H54 (cell line): ENCODE data around the gene GPC5.
A peak's percentile ranks its signal among the peaks of the same experiment; 100 is the strongest.

Source experiments
- DNase-seq: peaks from one replicate; pipeline ENCODE4 v3.0.0; 2011; ENCODE audit warnings: low spot score, mixed read lengths; ENCODE audit not compliant: insufficient read length
- FAIRE-seq: peaks from 3 replicates; lab custom pipeline; 2011; peaks lifted over from hg19 to GRCh38; lab: Jason Lieb, UNC
- POLR2A ChIP-seq: IDR thresholded peaks from 2 replicates; pipeline ENCODE4 v1.6.1; 2011; ENCODE audit warnings: low read depth, mild to moderate bottlenecking, low read length

Gene GPC5

DNA sequence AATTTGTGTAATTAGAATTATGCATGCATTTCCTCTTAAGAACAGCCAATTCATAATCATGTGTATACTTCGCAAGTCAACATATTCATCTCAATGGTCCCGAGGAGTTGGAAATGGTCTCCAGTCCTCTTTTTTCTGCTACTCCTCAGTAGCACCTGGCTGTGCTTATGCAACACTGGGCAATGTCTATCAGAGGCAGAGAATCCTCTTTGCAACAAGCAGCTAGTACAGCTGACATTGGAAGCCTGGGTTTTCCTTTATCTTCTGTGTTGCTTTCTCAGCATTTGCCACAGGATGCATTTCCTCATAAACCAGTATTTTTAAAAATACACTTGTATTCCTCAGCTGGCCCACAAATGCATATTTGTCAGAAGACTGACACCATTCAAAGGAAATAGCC lies 1422.9 kb downstream of the GPC5 start:
- peak; percentile 66 for FAIRE-seq
- no peak for TF ChIP-seq POLR2A
- DNase-seq = no peak

DNA sequence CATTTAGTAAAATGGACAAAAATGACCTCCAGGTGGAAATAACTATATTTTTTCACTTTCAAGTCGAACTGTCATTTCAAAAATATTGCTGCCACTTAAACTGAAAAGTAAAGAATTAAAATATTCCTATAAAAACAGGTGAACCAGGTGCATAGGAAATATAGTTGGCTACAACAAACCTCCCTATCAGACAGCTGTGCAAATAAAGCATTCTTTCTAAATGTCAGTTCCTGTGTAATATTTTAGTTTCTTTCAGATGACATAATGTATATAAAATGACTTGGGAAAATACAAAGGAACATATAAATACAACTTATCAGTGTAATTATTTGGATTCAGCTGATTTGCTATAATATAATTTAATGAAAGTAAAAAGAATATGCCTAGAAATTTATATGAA lies 1424.6 kb downstream of the GPC5 start:
- no peak for TF ChIP-seq POLR2A
- no peak for DNase-seq
- FAIRE-seq = no peak

DNA sequence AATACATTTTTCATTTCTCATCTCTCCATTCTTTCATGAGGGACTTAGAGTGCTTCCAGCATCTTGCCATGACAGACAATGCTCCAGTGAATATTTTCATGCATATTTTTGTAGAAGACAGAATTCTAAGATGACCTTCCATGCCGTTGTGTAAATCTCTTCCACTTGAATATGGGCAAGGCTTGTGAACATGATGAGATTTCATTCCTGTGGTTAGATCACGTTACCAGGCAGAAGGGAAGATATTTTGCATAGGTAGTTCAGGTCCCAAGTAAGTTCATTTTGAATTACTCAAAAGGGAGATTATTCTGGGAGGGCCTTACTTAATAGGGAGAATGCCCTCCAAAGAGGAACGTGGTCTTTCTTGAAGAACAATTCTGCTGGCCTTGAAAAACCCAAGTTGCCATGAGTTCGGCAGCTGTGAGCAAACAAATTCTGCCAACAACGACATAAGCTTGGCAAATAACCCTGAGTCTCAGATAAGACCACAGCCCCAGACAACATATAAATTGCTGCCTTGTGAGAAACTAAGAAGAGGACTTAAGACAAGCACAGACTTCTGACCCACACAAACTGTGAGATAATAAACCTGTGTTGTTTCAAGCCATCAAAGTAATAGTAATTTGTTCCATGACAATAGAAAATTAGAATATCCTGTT lies 1427.6 kb downstream of the GPC5 start:
- FAIRE-seq (peak; percentile 74), DNase-seq (no peak)
- no peak for TF ChIP-seq POLR2A

DNA sequence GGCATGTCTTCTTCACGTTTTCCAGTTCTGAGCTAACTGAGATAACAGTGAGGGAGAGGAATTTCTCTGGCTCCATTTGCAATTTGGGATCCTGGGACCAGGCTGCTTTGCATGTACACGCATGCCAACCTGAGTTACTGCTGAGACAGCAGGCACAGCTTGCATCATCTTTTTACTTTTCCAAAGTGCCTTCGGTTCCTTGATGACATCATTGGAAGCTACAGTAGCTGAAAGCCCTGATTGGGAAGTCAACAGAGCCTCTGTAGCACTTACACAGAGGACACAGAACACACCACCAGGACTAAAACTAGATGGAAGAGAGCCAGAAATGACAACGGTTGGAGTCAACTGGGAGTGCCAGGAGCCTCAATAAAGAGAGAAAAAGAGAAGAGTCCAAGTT lies 1429.1 kb downstream of the GPC5 start:
- TF ChIP-seq POLR2A = no peak

DNA sequence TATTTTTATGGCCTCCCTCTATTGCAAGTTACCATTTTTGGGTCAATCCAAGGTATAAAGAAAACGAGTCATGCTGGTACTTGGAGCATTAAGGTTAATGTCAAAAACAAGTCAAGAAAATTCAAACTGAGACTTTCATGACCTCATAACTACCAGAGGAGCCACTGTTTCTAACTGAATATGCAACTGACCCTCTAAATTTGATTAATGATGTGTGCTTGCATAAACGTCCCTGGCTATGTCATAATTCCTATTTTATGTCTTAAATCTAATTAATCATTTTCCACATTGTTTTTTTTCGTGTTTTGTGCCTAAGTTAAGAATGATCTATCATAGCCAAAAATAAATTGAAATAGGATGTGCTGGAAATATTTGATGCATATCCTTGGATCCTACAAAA lies 1431.5 kb downstream of the GPC5 start:
- no peak for FAIRE-seq
- TF ChIP-seq POLR2A = no peak
- no peak for DNase-seq

More for the DNA sequence above, 1429.1 kb downstream of the GPC5 start:
- no peak for FAIRE-seq
- no peak for DNase-seq

DNA sequence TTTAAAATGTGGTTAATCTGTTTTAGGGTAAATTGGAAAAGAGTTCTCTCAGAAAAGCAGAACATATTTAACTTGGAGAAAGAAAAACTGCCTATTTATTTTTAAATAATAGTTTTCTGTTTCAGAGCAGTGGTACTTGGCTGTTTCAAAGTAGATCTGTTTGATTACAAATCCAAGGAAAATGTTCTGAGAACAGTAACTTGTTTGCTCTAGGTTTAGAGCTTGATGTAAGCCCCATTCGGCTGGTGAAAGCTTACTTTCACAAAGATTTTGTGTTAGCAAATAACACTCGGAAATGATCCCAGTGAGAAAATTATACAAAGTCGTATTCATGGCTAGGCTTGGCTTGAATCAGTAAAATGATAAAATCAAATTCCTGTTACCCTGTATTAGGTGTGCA lies 1432.4 kb downstream of the GPC5 start:
- no peak for FAIRE-seq
- no peak for DNase-seq
- no peak for TF ChIP-seq POLR2A

DNA sequence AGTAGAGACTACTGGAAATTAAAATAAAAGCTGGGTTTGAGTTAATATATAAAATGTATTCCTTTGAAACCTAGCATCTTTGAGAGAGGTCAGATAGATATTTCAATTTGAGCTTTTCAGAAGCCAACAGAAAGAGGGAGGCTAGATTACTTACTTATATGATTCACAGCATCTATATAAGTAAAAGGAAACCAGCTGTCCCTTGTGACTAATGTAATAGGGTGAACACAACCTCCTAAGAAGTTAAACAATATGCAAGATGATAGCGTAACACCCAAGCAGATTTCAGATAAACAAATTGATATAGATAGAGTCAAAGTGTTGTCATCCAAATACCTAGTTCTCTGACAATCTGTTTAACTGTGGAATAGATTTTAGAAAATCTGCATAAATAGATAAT lies 1434.7 kb downstream of the GPC5 start:
- TF ChIP-seq POLR2A = no peak
- DNase-seq (no peak), FAIRE-seq (peak; percentile 30)

DNA sequence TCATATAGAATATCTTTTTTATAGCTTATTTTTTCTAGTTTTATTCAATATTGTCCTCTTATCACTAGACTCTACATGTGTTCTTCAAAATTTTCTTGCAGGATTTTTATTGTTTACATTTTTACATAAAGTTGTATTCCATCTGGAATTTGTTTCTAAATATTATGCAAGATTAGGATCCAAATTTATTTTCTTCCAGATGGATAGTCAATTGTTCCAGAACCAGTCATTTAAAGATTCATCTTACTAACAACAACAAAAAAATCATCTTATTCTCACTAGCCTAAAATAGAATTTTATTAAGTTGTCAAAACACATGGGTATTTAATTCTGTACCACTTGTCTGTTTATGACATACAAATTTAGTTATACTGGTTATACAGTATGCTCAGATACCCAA lies 1437.8 kb downstream of the GPC5 start:
- DNase-seq = no peak
- no peak for FAIRE-seq
- TF ChIP-seq POLR2A = no peak

DNA sequence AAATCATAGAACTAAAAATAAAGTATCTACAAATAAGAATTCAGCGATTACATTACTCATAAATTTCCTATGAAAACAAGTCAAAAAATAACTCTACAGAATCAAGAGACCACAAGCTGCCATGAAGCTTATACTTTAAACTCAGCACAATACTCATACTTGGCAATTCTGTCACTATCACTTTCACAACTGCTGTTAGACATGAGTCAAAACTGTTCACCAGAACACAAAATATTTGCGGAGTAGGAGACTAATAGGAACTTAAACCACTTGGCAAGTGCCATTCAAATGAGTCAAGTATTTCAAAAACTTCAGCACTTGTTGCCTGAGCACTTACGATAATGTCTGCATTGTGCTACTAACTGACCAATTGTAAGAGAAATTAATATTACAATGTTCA lies 1440.4 kb downstream of the GPC5 start:
- no peak for TF ChIP-seq POLR2A
- FAIRE-seq (peak; percentile 98), DNase-seq (peak; percentile 35)

DNA sequence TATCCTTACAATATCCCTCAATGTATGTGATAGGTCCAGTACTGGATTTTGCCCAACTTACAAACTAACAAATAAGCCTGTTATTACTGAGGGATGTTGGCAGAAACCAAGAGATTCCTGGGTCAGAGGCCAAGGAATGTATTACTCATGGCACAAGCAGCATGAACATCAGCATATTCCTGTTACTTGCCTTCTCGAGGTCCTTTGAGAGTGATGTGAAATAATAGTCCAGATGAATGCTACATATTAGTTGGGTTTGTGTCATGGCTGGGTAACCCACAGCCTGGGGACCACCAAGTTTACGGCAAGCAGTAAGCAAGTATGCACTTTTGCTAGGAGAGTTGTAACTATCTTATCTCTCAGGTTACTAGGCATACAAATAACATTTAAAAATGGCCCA lies 1443.7 kb downstream of the GPC5 start:
- peak; percentile 5 for DNase-seq
- FAIRE-seq = peak; percentile 99
- TF ChIP-seq POLR2A = no peak

DNA sequence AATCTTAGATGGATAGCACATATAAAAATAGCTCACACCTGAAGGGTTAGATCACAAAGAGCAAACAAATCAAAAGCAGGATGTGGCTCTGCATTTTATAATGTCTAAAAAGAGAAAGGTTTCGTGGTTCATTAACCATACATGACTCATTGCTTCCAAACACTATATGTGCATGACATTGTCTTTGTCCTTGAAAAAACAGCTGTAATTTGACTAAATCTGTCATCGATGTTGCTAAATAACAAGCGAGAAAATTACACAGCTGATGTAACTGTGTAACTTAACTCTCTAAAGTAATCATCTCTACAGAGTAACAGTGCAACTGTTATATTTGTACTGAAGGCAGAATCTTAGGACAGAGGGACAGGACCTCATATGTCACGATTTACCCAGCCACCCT lies 1445.1 kb downstream of the GPC5 start:
- TF ChIP-seq POLR2A = no peak
- FAIRE-seq (peak; percentile 95), DNase-seq (no peak)

DNA sequence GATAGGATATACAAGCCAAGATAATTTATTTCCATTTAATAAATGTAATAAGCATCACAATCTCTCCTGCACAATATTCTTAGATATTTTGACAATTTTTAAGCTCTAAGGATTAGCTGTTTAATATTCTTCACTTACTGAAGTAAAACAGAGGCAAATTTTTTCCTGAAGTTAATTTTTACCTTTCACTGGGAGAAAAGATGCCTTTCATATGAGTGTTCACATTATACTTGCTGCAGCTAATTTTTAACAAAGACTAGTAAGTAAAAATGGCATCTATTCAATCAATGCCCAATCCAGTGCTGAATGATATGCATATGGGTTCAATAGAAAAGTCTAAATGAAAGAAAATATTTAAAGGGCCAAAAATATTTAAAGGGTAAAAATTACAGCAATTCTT lies 1451.0 kb downstream of the GPC5 start:
- DNase-seq = no peak
- FAIRE-seq = no peak
- TF ChIP-seq POLR2A = no peak

DNA sequence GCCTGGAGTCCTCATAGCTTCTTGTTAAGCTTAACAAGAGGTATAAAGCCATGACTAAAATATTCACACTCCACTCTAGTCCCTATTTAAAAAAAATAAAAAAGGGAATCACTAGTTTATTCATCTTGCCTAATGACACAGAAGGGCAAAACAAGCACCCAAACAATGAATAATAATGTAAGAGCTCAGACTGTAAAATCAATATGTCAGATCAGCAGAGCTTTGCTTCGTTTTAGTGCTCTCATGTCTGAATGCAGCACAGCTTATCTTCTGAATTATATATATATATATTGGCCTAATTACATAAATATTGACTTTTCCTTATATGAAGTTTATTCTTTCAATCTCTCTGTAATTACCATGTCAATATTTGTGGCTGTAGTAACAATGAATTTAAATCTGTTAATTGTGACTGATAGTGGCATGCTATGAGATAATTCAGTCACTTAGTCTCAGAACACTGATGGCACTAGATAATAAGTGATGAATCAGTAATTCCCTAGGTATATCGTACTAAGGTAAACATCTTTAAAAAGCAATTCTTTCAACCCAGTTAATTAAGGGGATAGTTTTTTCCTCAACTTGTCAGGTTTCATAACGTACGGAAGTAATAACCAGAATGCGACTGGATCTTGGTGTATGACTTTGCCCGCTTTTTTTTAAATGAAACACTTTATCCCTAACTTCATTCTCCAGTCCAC lies 1466.3 kb downstream of the GPC5 start:
- DNase-seq = no peak

DNA sequence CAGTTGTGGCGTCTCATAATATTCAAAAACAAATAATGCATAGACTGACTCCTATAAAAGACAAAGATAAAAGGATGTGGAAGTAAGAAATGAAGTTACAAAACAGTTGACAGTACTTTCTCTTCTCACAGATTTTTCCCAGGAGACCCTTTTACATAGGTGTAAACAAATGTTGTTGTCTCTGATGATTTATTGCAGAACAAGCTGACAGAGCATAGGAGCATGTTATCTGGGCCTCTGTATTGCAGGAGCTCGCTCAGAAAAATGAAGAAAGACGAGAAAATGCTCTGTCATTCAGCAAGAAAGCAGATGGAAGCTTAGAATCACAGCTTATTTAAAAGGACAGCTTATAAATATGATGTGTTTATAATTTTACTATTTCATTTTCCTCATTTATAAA lies 1474.6 kb downstream of the GPC5 start:
- no peak for FAIRE-seq
- no peak for DNase-seq
- TF ChIP-seq POLR2A = no peak

More for the DNA sequence above, 1466.3 kb downstream of the GPC5 start:
- FAIRE-seq = peak; percentile 33
- TF ChIP-seq POLR2A = no peak

DNA sequence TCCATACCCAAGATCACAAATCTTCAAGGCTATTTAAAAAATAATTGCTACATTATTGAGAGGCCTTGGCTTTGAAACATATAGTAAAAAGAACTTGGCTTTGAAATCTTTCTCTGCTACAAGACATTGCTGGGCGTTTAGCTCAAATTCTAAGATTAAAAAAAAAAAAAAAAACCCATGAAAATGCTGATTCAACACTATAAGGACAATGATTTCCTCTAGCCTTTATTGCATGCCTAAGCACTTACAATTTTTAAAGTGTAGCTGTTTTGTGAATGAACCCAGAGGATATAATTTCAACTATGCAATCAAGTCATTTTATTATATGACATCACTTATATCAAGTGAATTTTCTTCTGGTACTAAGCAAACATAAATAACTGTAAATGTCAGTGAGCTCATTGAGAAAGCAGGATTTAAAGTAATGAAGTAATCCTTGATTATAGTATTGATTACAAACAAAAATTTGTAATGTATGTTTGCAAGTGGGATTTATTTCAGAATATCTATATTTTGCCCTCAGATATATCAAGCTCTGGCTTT lies 1488.2 kb downstream of the GPC5 start:
- FAIRE-seq = no peak
- no peak for DNase-seq
- TF ChIP-seq POLR2A = no peak

DNA sequence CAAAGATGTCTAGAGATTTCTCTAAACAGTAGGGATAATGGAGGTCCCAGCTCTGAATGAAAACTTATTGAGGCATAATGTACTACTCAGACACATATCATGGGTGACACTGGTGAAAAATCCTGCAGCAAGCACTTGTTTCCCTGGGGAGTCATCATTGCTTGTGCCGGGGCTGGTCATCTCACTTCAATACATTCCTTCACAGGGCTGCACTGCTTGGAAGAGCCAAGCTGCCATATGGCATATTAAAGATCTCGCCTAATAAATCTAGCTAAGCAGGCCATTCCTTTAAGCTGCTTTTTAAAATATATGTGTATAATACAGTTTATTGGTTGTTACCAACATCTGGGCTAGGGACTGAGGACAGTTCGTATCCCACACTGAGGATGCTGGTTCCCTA lies 1496.0 kb downstream of the GPC5 start:
- DNase-seq (no peak), FAIRE-seq (no peak)
- TF ChIP-seq POLR2A = no peak
